GM18508 (cell line): ENCODE data around the gene HDAC5.

ENCODE experiments used
- ATAC-seq: cut with Tn5 transposase; IDR thresholded peaks from one replicate; pipeline ENCODE4 v1.9.1; 2021; ENCODE audit warnings: moderate number of reproducible peaks; ENCODE audit not compliant: insufficient read depth, unreplicated experiment

Gene HDAC5

DNA sequence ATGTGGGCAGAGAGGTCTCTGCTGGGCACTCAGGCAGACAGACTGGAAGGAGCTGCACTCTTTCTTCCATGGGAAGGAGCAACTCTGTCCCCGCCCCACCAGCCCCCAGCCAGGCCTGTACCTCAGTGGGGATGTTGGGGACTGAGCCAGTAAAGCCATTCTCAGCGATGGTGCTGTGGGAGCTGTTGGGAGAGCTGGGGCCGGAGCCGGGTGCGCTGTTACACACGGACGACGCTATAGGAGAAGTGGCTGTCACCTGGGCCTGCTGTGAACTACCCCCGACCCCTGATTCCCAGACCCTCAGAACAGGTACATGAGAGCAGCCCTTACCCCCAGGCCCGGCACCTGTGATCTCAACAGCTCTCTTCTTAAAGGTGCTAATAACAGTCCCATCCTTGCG, 31.4 kb downstream of the HDAC5 start:
- no peak for ATAC-seq

DNA sequence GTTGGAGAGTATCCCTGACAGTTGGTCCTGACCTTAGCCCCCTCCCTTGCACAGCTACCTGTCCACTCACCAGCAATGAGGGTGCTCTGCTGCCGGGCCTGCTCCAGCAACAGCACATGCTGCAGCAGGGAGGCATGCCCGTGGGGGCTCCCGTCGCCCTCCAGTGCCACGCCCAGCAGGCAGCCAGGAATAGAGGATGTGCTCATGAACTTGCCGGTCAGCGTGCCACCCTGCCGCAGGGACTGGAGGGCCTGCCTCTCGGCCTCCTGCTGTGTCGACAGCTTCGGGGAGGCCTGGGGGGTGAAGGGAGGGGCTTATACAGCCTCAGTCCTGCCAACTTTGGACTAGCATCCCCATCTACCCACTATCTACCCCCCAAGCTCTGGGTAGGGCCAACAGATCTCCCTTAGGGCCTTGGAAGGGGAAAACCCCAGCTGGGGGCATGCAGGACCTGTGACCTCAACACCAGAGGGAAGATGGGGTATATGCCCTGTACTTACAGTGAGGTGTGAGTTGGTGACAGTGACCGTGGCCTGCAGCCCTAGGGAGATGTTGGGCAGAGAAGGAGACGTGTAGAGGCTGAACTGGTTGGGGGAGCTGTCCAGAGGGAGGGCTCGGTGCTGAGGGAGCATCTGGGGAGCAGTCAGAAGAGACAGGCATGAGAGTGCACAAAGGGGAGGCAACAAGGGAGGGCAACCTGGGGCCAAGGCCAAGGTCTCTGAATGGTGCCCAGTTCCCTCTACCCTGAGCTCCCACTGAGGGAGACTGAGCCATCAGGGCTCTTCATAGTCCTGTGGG, 32.0 kb downstream of the HDAC5 start:
- no peak for ATAC-seq

DNA sequence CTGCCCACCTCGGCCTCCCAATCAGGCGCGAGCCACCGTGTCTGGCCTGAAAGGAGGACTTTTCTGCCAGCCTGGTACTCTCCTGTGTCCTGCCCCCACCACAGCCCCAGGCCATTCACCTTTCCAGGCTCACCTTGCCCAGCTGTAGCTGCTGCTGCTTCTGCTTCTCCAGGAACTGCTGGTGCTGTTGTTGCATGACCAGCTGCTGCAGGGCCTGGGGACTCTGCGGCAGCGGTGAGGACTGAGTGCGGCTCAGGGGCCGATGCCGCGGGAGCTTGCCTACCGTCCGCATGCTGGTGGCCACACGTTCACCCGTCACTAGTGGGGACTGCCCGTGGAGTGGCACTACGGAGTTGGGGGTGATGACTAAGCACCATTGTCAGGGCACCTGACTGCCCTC, 35.2 kb downstream of the HDAC5 start:
- no peak for ATAC-seq

DNA sequence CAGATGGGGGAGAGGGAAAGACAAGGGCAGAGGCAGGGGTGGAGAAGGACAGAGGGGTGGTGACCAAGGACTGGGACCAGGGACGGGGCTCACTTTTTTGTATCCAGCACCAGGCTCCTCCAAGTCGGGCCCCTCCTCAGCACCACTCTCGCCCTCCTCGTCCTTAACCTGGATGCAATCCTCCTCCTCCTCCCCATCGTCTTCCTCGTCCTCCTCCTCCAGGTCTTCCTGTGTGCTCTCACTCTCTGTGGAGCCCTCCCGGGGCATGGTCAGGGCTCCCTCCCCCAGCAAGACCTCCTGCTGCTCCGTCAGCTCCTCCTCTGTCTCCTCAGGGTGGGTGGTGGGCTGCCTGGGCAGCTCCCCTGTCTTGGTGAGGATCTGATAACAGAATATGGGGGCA, 36.1 kb downstream of the HDAC5 start:
- ATAC-seq: no peak

DNA sequence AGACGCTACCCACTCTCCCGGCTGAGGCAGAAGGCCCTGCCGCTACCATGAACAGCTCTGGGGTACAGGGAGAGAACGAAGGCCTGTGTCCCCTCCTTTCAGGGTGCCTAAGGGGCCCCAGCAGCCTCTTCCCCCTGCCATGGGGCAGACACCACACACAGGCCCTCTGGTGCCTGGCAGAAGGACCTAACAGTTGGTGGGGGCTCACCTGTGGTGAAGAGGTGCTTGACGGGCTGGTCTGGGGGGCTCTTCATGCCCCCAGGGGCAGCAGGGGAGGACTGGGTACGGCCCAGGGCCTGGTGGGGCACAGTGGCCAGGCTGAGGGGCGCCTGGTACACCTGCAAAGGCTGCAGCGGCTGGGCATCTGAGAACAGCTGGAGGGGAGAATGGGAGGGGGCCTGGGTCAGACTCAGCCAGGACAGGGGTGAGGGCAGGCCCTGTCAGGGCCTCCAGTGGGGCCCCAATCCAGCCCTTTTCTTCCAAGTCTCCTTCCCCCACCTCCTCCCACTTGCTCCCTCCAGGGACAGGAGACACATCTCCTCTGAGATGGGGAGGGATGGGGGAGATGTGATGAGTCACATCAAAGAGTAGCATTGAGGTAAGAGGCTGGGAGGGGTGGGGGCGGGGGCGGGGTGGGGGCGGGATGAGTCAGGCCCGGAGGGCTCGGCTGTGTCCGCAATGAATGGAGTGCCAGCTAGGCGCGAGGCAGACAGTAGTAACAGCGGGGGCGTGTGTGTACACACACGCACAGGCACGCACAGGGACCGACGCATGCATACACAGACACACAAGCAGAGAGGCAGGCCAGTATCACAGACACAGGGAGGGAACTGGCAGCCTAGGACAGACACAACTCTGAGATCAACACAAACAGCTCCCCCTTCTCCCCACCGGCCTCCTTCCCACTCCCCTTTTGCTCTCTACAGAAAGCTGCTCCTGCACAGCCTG, 36.8 kb downstream of the HDAC5 start:
- no peak for ATAC-seq

DNA sequence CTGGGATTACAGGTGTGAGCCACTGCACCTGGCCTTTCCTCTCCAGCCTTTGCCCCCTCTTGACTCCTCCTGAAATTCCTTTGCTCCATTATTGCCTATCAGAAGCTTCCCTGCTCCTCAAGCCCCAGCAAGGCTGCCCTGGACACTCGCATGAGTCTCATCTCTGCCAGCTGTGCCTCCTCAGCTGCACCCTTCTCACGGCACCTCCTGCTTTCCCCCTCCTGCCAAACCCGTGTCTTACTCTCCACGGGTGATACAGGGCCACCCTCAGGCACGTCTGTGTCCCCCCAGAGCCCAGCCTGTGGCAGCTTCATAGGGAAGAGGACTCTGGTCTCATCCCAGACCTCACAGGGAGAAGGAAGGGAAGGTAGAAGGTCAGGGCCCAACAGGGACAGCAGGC, 37.5 kb downstream of the HDAC5 start:
- no peak for ATAC-seq

DNA sequence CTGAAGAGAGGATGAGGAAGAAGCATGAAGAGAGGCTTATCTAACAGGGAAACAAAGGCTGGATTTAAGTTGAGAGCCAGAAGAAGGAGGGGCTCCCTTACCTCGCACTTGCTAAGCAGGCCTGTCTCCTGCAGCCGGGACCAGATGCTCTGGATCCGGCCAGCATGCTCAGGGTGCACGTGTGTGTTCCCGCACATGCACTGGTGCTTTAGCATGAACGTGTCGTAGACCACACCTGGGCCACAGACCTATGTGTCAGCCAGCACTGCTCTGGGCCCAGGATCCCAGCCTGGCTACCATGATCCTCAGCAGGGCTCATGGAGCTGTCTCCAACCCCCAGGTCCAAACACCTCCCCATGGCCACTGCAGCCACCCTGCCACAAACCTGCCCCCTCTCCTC, 38.5 kb downstream of the HDAC5 start:
- no peak for ATAC-seq

DNA sequence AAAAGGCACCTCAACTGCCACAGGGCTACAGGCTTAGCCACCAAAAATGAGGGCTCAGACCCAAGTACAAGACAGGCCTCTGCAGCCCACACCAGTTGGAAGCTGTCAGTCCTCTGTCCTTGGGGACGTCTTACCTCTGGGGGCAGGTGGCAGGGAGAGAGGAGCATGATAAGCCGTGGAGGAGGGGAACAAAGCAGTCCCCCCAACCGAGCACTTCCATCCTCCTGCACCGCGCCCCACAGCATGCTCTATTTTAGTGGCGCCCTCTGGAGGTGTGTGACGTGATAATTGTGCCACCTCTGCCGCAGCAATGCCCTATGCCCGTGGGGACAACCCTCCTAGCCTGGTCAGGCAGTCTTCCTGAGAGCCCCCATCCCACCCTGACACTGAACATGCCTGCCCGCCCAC, 39.3 kb downstream of the HDAC5 start:
- no peak for ATAC-seq

DNA sequence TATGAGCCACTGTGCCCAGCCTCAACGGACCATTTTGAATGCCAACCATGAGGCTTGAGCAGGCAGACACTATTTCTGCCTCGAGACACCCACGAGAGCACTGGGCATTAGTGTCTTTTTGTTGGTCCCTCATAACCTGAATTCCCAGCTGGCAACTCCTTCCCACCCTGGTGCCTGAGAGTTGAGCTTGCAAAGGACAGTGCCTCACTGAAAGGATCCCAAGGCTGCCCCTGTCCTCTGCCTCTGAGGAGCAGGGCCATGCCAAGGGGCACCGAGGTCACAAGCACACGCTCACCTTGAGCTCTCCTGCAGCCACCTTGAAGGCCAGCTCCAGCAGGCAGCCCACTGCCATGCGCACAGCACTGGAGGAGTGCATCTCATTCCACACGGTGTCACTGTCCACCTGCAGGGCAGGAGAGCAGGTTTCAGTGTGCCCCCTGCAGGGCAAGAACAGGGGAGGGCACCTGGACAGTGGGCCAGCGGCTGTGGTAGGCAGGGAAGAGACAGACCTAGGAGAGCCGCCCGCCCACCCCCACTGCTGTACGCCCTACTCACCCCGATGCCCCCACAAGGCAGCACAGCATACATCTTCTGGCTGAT, 40.1 kb downstream of the HDAC5 start:
- ATAC-seq: no peak

DNA sequence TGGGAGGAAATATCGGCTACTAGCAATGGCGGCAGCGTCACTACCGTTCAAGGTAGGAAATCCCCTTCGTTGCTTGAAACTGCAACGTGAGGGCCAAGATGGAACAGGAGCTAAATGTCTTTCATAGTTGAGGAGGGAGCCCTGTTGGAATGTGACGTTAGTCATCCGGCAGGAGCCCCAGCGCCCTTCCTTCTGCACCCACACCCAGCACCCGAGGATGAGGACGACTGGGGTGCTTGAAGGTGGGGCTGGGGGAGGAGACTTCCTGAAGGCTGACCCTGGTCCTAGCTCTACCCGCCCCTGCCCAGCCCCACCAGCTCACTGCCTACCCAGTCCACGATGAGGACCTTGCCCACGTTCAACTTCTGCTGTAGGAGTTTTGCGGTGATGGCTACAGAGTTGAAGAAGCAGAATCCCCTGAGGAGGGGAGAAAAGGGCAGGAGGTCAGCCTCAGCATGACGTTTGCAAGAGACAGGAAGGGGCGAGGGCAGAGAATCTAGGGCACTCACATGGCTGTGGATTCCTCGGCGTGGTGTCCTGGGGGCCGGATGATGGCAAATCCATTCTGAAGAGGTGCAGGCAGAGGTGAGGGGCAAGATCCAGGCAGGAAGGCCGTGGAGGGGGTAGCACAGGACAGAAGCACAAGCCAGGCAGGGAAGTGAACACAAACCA, 41.0 kb downstream of the HDAC5 start:
- no peak for ATAC-seq

DNA sequence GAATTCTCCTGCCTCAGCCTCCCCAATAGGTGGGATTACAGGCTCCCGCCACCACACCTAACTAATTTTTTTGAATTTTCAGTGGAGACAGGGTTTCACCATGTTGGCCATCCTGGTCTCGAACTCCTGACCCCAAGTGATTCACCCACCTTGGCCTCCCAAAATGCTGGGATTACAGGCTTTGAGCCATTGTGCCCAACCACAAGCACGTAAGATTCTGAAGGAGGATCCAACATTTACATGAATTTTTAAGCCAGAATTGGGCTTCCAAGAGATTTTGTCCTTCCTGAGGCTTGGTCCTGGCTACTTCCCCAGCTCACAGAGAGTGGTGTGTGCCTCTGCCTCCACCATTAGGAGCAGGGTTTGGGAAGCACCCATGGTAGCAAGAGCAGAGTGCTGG, 41.8 kb downstream of the HDAC5 start:
- ATAC-seq: no peak

DNA sequence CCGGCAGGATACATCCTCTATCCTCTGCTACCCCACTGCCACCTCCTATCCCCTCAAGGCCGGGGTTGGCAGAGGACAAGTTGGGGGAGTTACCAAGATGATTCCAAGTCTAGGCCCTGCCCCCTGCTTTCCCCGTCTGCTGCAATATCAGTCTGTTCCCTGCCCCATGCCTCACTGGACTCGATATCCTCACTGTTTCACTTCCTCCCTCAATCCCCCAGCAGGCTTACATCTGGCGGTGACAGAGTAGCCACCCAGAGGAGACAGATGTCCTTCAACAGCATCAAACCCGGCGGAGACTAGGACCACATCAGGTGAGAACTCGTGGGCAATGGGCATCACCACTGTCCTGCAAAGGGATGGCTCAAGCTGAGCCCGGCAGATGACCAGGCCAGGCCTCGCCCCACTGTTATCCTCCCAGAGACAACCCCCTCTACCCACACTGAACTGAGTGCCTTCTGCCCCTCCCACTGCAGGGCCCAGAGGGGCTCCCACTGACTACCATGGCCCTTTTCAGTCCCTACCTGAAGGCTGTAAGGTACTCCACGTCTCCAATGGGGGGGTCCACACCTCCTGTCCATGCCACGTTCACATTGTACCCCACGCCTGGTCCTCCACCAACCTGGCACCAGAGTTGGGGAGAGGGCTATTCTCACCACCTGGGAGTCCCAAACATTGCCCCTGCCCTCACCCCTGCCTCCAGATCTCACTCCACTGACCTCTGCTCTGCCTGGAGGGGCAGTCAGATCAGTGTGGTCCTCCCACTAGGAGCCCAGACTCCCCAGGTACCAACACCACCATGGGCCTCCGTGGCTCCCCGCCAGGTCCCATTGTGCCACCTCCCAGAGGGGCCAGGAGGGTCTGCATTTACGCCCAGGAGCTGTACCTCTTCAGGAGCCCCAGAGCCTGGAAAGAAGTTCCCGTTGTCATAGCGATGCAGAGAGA, 43.3 kb downstream of the HDAC5 start:
- ATAC-seq: no peak

DNA sequence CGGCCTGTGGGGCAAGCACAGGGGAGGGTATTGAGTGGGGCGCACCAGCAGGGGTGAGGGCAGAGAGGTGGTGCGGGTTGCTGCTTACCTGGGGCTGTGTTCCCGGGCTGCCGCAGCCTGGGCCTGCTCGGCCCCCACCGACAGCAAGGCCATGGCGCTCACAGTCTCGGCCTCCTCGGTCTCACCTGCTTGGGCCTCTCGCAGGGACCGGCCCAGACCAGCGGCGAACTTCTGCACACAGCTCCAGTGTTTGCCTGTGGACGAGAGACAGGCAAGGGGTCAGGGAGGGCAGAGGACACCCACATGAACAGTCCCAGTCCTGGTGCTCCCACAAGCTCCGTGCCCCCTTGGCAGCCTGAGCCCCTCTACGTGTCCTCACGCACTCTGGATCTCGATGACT, 45.0 kb downstream of the HDAC5 start:
- ATAC-seq: no peak

DNA sequence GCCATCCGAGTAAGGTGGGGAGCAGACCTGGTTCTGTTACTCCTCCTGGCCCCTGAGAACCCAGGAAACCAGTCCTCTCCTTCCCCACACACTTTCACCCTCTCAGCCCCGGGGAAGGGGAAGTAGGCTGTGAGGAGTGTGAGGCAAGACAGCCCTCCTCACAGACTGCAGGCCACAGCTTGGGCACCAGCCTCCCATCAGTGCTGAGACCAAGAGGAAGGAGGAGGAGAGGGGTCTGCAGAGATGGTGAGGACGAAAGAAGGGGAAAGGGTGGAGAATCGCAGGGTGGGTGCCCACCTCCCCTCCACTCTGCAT, 45.9 kb downstream of the HDAC5 start:
- no peak for ATAC-seq

DNA sequence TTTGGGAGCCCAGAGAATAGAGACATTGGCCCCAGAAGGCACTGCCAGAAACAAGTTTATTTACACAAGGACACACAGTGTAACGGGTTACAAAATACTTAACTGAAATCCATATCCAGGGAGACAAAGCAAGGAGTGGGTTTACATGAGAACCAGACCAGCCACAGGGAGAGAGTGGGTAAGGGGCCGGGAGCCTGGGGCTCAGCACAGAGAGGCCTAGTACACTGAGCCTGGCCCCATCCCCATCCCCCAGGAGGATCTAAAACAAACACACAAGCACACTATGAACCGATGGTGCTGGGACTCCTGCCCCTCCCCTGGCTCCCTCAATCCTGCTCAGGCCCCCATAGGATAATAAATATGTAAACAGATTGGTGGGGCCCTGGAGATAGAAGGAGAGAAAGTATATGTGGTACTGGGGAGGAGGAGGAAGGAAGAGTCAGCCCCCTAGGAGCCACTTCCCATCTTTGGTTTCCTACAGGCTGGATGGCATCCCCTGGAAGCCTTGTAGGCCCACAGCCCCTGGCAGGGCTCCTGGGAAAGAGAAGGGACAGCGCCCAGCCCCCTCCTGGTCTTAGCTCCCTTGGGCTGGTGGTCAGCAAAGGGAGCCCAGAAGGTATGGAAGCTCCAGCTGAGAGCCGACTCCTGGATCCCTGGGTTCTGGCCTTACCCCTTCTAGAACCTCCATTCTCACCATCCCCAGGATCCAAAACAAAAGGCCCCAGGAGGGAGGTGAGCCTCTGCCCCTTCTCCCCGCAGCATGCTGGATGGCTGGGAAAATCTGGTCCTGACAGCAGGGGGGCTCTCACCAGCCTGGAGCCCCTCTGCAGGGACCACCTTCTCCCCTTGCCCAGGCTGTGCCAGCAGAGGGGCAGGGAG, 46.5 kb downstream of the HDAC5 start:
- ATAC-seq: no peak

DNA sequence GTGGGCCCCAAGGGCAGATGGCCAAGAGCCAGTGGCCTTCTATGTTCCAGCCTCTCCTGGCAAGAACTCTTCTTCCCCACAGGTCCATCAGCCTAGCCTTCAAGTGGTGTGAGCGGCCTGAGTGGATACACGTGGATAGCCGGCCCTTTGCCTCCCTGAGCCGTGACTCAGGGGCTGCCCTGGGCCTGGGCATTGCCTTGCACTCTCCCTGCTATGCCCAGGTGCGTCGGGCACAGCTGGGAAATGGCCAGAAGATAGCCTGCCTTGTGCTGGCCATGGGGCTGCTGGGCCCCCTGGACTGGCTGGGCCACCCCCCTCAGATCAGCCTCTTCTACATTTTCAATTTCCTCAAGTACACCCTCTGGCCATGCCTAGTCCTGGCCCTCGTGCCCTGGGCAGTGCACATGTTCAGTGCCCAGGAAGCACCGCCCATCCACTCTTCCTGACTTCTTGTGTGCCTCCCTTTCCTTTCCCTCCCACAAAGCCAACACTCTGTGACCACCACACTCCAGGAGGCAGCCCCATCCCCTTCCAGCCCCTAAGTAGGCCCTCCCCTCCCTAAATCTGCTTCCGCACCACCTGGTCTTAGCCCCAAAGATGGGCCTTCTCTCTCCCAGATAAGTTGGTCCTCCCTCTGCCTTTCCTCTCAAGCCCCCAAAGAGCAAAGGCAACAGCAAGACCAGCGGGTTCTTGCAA, 47.7 kb downstream of the HDAC5 start:
- ATAC-seq: no peak

DNA sequence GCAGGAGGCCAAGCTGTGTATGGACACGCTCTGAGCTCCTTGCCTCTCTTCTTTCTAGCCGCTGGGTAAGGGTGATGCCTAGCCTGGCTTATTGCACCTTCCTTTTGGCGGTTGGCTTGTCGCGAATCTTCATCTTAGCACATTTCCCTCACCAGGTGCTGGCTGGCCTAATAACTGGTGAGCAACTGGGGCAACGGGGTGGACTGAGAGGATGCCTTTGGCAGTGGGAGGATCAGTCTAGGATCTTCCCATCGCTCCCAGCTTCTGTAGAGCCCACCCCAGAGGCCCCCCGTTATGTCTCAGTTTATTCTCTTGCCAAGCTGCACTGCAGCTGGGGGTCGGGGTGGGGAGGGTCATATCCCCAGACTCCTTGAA, 48.5 kb downstream of the HDAC5 start:
- no peak for ATAC-seq

DNA sequence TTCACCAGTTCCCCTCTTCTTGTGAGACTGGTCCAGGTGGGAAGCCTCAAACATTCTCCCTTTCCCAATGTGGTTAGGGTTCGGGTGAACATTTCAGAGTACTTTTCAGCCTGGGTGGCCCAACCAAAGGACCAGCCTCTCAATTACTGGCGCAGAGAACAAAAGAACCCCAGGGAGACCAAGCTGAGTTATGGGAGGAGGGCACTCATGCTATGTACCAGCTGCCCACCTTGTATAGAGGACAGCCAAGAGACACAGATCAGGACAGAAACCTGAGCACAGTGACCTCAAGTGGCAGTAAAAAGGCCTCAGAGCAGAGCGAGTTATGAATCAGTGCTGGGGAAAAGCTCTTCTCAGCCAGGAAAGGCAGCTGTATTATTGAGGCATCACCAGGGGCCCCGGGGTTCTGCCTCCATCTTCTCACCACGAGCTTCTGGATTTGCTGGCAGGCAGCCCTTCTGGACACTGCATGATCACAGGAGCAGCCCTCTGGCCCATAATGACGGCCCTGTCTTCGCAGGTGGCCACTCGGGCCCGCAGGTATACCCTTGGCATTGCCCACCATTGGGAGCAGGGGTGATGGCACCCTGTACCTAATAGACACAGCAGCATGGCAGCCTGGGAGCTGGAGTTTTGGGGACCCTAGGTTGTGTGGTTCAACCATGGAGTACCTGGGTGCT, 49.1 kb downstream of the HDAC5 start:
- ATAC-seq: no peak
